ENCODE results near the gene ISG20. TPM values are rescaled to one million over a fixed set of nuclear protein-coding genes. Genes with fewer than 3 reads are reported as not detected.

Gene ISG20
- total RNA-seq, 6 experiments from 2014 or later, result 6.3 to 19.4 (median 11.9) TPM

DNA sequence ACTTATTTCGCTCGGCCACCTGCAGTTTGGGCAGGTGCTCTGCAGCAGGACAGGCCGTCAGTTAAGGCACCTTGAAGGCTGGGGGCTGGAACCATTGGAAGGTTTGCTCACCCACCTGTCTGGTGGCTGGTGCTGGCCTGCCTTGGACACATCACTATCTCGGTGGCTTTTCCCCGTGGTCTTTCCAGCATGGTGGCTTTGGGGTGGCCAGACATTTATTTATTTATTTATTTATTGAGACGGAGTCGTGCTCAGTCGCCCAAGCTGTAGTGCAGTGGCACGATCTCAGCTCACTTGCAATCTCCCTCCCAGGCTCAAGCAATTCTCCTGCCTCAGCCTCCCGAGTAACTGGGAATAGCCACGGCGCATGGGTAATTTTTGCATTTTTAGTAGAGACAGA, 11.7 kb downstream of the ISG20 start:
- Histone ChIP-seq H3K27me3 (no peaks in the 10 kb centered on the region), H3K4me3 (no peak overlapping the region), H3K4me1 (peaks cover 0 to 26% (median 13%) of the 10 kb centered on the region in 4 donors), H3K36me3 (no peaks in the 10 kb centered on the region), H3K27ac (no peak overlapping the region), H3K9me3 (no peaks in the 10 kb centered on the region)
- intact Hi-C loops (cut with DNase I), result no loop called here
- 90% methylated on average over 2 of the region's 12 CpGs for WGBS (ENCODE audit: insufficient coverage, low coverage, low lambda C conversion rate, missing lambda C conversion rate)
- TF ChIP-seq, protein P1, sequence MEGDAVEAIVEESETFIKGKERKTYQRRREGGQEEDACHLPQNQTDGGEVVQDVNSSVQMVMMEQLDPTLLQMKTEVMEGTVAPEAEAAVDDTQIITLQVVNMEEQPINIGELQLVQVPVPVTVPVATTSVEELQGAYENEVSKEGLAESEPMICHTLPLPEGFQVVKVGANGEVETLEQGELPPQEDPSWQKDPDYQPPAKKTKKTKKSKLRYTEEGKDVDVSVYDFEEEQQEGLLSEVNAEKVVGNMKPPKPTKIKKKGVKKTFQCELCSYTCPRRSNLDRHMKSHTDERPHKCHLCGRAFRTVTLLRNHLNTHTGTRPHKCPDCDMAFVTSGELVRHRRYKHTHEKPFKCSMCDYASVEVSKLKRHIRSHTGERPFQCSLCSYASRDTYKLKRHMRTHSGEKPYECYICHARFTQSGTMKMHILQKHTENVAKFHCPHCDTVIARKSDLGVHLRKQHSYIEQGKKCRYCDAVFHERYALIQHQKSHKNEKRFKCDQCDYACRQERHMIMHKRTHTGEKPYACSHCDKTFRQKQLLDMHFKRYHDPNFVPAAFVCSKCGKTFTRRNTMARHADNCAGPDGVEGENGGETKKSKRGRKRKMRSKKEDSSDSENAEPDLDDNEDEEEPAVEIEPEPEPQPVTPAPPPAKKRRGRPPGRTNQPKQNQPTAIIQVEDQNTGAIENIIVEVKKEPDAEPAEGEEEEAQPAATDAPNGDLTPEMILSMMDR (IDR thresholded peaks at IDR 0.05), result no peak
- no peak for TF ChIP-seq POLR2A (IDR thresholded peaks at IDR 0.05)
- ATAC-seq (no peak), DNase-seq (peak in 1 of 3 donors; percentile 42)

DNA sequence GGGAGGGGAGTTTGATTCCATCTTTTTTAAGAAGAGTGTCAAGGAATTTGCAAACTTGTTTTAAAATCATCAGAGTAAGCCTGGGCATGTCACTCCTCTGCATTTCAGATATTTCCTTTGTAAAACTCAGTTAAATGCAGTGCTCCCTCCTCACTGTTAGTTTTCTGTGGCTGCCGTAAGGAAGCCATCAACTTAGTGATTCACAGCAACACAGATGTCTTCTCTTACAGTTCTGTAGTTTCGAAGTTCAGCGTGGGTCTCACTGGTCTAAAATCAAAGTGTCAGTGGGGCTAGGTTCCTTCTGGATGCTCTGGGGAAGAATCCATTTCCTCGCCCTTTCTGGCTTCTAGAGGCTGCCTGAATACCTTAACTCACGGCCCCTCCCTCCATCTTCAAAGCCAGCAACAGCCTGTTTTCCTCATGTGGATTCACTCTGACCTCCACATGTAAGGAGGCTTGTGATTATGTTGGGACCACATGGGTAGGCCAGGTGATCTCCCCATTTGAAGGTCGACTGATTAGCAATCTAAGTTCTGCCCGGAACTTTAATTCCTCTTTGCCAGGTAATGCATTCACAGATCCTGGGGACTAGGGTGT, 12.4 kb downstream of the ISG20 start:
- DNase-seq (peak in 1 of 3 donors; percentile 23), ATAC-seq (no peak)
- WGBS (ENCODE audit: insufficient coverage, low coverage, low lambda C conversion rate, missing lambda C conversion rate), result 91% methylated on average over 7 of the region's 7 CpGs
- H3K36me3 ChIP-seq, result no peaks in the 10 kb centered on the region
- no peak overlapping the region for H3K27ac ChIP-seq
- H3K4me1 ChIP-seq, result peaks cover 0 to 26% (median 13%) of the 10 kb centered on the region in 4 donors
- no peak for TF ChIP-seq POLR2A (IDR thresholded peaks at IDR 0.05)
- intact Hi-C loops (cut with DNase I), result no loop called here
- H3K27me3 ChIP-seq, result no peaks in the 10 kb centered on the region
- no peaks in the 10 kb centered on the region for H3K9me3 ChIP-seq
- no peak overlapping the region for H3K4me3 ChIP-seq

DNA sequence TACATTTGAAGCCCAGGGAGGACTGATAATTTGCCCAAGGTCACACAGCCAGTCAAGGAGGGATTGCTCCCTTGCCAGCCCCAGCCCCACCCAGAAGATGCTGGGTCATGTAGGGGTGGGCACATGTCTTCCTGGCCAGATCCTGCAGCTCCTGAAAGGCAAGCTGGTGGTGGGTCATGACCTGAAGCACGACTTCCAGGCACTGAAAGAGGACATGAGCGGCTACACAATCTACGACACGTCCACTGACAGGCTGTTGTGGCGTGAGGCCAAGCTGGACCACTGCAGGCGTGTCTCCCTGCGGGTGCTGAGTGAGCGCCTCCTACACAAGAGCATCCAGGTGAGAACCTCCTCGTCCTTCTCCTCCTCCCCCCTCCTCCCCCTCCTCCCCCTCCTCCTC, 13.2 kb downstream of the ISG20 start:
- no peak overlapping the region for H3K27ac ChIP-seq
- H3K9me3 ChIP-seq, result no peaks in the 10 kb centered on the region
- no peaks in the 10 kb centered on the region for H3K27me3 ChIP-seq
- no peak overlapping the region for H3K4me3 ChIP-seq
- 100% methylated on average over 1 of the region's 9 CpGs for WGBS (ENCODE audit: insufficient coverage, low coverage, low lambda C conversion rate, missing lambda C conversion rate)
- peaks cover 0 to 26% (median 13%) of the 10 kb centered on the region in 4 donors for H3K4me1 ChIP-seq
- intact Hi-C loops (cut with DNase I), result no loop called here
- DNase-seq (peak in 1 of 3 donors; percentile 49), ATAC-seq (no peak)
- no peaks in the 10 kb centered on the region for H3K36me3 ChIP-seq
- TF ChIP-seq, protein P1 (IDR thresholded peaks at IDR 0.05), result no peak
- no peak for TF ChIP-seq POLR2A (IDR thresholded peaks at IDR 0.05)

DNA sequence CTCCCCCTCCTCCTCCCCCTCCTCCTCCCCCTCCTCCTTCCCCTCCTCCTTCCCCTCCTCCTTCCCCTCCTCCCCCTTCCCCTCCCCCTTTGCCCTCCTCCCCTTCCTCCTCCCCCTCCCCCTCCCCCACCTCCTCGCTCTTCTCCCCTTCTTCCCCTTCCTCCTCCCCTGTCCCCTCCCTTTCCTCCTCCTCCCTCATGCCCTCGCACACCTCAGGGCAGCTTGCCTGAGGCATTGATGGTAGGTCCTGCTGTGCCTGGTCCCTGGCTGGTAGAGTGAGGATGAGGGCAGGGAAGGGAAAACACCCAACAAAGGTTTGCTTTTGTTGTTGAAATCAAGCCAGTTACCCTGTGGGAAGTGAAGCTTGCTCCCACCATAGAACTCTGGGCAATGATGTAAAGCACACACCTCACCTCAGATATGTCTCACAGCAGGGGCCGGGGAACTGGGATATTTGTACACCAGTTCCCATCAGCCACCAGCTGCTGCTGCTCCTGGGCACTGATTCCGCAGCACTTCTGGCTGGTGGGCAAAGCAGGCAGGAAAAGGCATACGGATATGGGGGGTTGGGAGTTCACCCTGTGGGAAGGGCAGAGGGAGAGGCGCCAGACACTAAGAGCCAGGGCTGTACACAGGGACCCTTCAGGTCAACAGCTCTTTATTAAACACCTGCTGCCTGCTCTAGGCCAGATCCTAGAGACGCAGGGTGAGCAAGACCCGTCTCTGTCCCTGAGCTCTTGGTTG, 13.8 kb downstream of the ISG20 start:
- Histone ChIP-seq H3K27me3 (no peaks in the 10 kb centered on the region), H3K36me3 (no peaks in the 10 kb centered on the region), H3K9me3 (no peaks in the 10 kb centered on the region), H3K4me1 (peaks cover 0 to 19% (median 10%) of the 10 kb centered on the region in 4 donors), H3K4me3 (no peak overlapping the region), H3K27ac (no peak overlapping the region)
- intact Hi-C loops (cut with DNase I), result no loop called here
- ATAC-seq (no peak), DNase-seq (peak in 1 of 3 donors; percentile 37)
- WGBS (ENCODE audit: insufficient coverage, low coverage, low lambda C conversion rate, missing lambda C conversion rate), result 69% methylated on average over 8 of the region's 8 CpGs
- TF ChIP-seq POLR2A (IDR thresholded peaks at IDR 0.05), result no peak
- TF ChIP-seq, protein P1 (IDR thresholded peaks at IDR 0.05), result no peak

Data from right lobe of liver (tissue), 6 donors.